Stimulated activated CD4-positive, alpha-beta T cell treated with anti-CD3 and anti-CD28 coated beads, Interleukin-1b, Interleukin-23, amount 100 ng/mL, for 24 hours (primary cell): ENCODE data around the gene NSG1.

Experiments used
- DNase-seq, 4 experiments: peaks; one replicate each; pipeline ENCODE4 v3.0.0-alpha.2; 2020; ENCODE audit warnings: low read depth in 4 of 4, low spot score in 1 of 4

Gene NSG1

DNA sequence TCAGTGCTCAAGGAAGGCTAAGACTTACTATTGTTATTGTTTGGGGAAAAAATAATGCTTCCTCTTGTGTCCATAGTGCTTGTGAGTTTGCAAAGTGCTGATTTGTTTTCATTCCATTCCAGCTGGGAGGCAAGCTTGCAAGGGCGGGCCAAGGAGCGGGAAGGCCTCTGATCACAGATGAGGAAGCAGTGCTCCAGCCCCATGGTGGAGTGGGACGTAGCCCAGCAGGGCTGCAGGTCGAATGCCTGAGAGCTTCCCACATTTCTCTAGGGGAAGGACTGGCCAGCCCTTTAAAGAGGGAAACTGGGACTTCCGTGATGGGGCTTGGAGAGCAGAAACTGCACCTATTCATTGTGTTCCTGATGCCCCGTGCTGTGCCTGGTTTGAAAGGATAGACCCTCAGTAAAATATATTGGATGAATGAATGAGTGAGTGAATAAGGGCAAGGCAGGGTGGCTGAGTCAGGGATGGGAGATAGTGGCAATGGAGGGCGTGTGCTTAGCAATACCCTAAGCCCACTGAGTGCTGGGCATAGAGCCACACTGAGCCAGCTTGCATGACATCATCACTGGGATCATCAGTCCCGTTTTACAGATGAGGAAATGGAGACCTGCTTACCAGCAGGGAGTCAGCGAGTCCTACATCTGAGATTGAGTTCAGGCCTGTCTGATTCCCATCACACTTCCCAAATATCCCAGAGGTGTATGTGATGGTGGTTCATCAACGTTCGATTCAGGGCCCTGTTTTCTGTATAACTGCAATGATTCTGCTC lies 17.9 kb upstream of the NSG1 start:
- no peak for DNase-seq

DNA sequence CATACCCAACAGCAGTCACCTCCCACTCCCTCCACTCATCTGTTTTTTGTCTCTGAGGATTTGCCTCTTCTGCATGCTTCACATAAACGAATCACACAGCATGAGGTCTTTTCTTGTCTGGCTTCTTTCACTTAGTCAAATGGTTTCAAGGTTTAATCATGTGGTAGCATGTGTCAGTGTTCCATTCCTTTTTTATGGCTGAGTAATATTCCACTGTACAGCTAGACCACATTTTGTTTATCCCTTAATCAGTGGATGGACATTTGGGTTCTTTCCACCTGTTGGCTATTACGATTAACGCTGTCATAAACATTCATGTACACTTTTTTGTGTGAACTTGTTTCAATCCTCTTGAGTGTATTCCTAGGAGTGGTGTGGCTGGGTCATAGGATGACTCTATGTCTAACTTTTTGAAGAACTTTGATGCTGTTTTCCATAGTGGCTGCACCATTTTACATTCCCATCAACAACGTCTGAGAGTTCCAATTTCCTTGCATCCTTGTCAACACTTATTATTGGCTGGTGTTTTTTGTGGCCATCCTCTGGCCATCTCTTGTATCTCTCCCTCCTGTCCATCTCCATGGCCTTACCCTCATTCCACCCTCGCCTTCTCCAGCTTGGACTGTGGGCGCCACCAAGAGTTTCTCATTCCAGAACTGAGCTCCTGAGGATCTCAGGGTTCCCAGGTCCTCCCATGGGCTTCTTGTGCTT lies 12.4 kb upstream of the NSG1 start:
- no peak for DNase-seq

DNA sequence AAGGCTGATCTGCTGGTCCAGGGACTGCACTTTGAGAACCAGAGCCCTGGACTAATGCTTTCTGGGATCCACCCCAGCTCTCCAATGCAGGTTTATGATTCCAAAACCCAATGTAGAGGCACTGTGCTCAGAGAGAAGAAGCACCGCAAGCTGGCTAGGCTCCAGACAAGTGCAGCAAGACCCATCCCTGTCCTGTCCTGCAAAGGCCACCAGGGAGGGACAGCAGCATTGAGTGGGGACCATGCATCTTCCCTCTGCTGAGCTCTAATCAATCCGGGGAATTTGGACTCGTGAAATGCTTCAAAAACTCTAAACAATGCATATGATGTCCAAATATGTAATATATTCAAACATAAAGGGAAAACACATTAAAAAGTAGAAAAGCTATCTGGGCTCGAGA lies 10.8 kb upstream of the NSG1 start:
- no peak for DNase-seq

DNA sequence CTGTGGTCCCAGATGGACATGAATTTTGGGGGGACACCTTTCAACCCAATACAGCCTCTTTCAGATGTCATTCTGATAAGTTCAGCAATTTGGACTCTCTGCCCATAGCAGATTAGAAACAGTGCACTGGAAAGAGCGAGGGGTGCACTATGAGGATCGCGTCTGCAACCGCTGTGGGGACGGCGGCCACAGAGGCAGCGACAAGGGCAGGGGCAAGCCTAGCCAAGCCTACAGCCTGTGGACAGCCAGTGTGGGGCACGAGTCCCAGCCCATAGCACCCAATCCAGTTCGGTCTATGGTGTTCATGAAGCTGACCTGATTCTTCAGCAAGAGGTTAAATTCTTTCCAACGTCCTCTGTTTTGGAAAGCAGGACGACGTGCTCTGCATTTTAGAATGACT lies 9.7 kb upstream of the NSG1 start:
- no peak for DNase-seq

- DNase-seq: no peak
These were observed 9.0 kb upstream of the NSG1 start for GRCh38 chr4:4377732-4378460.

- no peak for DNase-seq
These were observed 7.3 kb upstream of the NSG1 start for GRCh38 chr4:4379540-4380087.

GRCh38 chr4:4383085-4383484 lies 3.8 kb upstream of the NSG1 start:
- no peak for DNase-seq

DNA sequence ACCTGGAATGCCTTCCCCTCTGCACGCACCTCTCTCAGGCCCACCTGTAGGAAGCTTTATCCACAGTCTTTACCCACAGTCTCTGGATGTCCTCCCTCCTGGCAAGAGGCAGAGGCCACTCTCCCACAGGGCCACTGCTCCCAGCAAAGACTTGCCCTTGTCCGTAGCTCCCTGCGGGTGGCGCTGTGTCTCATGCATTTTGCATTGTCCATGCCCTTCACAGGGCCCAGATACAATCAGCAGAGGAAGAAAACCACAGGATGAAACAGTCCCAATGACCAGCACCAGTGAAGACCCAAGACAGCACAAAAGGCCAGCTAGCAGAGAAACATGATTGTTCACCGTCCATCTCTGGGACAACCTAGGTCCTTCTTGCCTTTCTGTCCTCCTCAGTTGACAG lies 2.1 kb upstream of the NSG1 start:
- DNase-seq: no peak

GRCh38 chr4:4385729-4386295 lies 1.1 kb upstream of the NSG1 start:
- DNase-seq: no peak

DNA sequence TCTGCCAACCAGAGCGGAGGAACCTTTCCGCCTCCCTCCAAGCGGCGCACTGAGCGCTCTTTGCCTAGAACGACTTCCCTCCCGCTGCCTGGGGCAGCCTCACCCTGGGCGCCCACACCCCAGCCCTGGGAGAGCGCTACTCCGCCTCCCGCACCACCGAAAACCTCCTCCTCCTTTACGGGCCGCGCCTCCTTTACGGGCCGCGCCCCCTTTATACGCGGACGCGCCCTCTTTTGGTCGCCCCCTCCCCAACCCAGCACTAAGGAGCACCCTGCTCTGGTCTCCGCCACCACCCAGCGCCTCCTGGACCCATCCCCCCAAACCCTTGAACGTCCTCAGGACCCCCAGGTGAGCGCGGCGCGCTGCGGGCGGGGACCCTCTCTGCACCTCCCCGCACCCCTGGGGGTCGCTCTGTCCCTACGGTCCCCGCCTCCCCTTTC lies 586 bp upstream of the NSG1 start:
- DNase-seq: no peak

DNA sequence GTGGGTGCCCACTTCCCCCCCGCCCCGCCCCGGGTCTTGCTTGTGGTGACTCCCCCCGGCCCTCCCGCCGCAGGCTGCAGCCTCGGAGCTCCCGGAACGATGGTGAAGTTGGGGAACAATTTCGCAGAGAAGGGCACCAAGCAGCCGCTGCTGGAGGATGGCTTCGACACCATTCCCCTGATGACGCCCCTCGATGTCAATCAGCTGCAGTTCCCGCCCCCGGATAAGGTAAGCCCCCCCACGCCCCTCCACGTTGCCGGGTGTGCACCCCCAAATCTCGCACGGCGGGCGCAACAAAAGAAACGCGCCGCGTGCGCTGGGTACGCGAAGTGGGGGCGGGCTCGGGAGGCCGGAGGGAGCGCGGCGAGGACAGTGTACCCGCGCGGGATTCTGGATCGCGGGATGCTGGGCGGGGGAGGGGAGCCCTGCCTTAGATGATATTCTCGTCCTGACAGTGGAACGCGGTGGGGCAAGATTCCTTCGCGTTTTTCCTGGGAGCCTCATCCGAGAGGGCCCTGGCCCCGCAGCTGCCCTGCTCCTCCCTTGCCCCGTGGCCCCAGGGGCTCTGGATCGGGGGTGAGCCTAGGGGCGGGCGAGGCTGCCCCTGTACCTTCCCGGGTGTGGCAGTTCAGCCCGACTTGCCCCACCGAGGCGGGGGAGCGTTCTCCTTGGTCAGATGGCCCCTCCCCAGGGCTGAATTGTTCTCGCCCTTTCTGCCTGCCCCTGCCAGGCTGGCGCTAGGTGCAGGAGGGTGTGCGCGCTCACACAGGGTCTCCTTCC lies 819 bp downstream of the NSG1 start:
- no peak for DNase-seq

GRCh38 chr4:4388311-4388790 lies 1.4 kb downstream of the NSG1 start:
- no peak for DNase-seq

DNA sequence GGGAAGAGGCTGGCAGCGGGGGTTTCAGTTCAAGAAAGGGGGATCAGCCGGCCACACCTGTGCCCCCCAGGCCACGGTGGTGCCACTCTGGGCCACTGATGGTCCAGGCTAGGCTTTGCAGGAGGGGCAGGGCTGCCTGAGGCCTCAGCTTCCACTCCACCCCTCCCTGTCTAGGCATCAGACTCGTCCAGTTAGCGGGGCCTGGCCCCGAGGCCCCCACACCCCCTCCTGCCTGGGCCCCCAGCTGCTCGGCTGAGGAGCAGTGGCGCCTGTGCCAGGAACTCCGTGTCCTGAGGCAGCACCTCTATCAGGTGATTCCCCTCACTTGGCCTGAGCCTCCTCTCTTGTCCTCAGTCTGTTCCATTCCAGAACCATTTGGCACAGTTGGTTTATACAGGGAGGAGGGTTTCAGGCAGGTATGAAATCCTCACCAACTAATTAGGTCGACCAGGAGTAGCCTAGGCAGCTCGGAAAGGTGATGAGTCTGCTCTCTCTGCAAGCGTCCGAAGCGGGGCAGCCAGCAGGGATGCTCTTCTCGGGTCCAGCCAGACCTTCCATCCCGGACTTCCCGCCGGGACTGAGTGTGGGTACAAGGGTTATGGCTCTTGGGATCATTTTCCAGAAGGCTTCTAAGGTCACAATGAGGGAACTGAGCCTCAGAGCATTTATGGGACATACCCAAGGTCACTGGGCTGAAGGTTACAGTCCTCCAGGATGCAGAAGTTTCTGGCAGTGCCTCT lies 2.1 kb downstream of the NSG1 start:
- DNase-seq: no peak

DNA sequence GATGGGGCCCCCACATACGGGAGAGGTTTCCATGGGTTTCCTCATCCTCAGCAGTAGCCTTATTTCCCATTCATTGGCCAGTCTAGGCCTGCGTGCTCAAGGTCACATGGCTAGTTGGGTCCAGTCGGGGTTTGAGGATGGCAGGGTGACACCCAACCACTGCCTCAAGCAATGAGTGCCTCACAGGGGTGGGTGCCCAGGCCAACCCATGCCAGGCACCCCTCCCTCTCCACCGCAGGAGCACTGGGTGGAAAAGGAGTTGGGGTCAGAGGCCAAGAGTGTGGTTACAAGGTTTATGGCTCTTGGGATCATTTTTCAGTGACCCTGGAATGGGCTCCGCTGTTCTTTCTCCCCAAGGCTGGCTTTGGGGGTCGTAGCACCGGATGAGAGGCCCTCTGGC lies 3.1 kb downstream of the NSG1 start:
- no peak for DNase-seq

- DNase-seq: no peak
These were observed 3.8 kb downstream of the NSG1 start for GRCh38 chr4:4390515-4391240.

GRCh38 chr4:4391866-4392265 lies 5.0 kb downstream of the NSG1 start:
- DNase-seq: no peak

- DNase-seq: no peak
These were observed 5.7 kb downstream of the NSG1 start for GRCh38 chr4:4392501-4393183.

- DNase-seq: no peak
These were observed 7.7 kb downstream of the NSG1 start for GRCh38 chr4:4394644-4395043.

- DNase-seq: no peak
These were observed 8.5 kb downstream of the NSG1 start for GRCh38 chr4:4395371-4395770.
